CD4-positive, alpha-beta T cell treated with Interleukin-10 for 1 hour (primary cell): Measurements from ENCODE around the gene DLG2.
"Not testable (repeated sequence)": the region's sequence is repeated elsewhere in the genome, so short reads cannot be mapped to it uniquely, and the experiment has no call there.

Experiments
- DNase-seq: peaks from one replicate; pipeline ENCODE4 v3.0.0-alpha.2; 2020

Gene DLG2

GRCh38 chr11:85184721-85185120 lies 442.4 kb downstream of the DLG2 start:
- DNase-seq, result no peak

GRCh38 chr11:85182441-85183387 lies 444.4 kb downstream of the DLG2 start:
- DNase-seq, result no peak

GRCh38 chr11:85180528-85180927 lies 446.6 kb downstream of the DLG2 start:
- DNase-seq, result no peak

GRCh38 chr11:85171648-85172257 lies 455.4 kb downstream of the DLG2 start:
- DNase-seq, result no peak

GRCh38 chr11:85170184-85170583 lies 457.0 kb downstream of the DLG2 start:
- no peak for DNase-seq

- DNase-seq, result no peak
These were observed 459.7 kb downstream of the DLG2 start for GRCh38 chr11:85167471-85167870.

GRCh38 chr11:85167038-85167437 lies 460.1 kb downstream of the DLG2 start:
- no peak for DNase-seq

- no peak for DNase-seq
These were observed 461.3 kb downstream of the DLG2 start for GRCh38 chr11:85165819-85166218.

GRCh38 chr11:85164743-85165142 lies 462.4 kb downstream of the DLG2 start:
- DNase-seq, result no peak

- no peak for DNase-seq
These were observed 472.9 kb downstream of the DLG2 start for GRCh38 chr11:85154294-85154693.

GRCh38 chr11:85137597-85137996 lies 489.5 kb downstream of the DLG2 start:
- no peak for DNase-seq

- DNase-seq, result no peak
These were observed 493.5 kb downstream of the DLG2 start for GRCh38 chr11:85133636-85134035.

- DNase-seq, result no peak
These were observed 494.1 kb downstream of the DLG2 start for GRCh38 chr11:85132851-85133585.

GRCh38 chr11:85127349-85127748 lies 499.8 kb downstream of the DLG2 start:
- DNase-seq, result no peak

- DNase-seq, result no peak
These were observed 503.4 kb downstream of the DLG2 start for GRCh38 chr11:85123752-85124231.

- no peak for DNase-seq
These were observed 509.0 kb downstream of the DLG2 start for GRCh38 chr11:85118151-85118550.

GRCh38 chr11:85115798-85116197 lies 511.3 kb downstream of the DLG2 start:
- no peak for DNase-seq

GRCh38 chr11:85114786-85115185 lies 512.4 kb downstream of the DLG2 start:
- no peak for DNase-seq

GRCh38 chr11:85110246-85110645 lies 516.9 kb downstream of the DLG2 start:
- DNase-seq, result not testable (repeated sequence)

GRCh38 chr11:85109141-85109540 lies 518.0 kb downstream of the DLG2 start:
- DNase-seq, result no peak

- no peak for DNase-seq
These were observed 521.3 kb downstream of the DLG2 start for GRCh38 chr11:85105868-85106267.

GRCh38 chr11:85099522-85099921 lies 527.6 kb downstream of the DLG2 start:
- DNase-seq, result no peak

- no peak for DNase-seq
These were observed 528.1 kb downstream of the DLG2 start for GRCh38 chr11:85098996-85099395.
